GM19455 (cell line): Measurements from ENCODE around the gene POU2F1.

Experiments used
- ATAC-seq: cut with Tn5 transposase; IDR thresholded peaks from one replicate; pipeline ENCODE4 v1.9.1; 2021; ENCODE audit not compliant: unreplicated experiment

POU2F1 gene

GRCh38 chr1:167220537-167221125 lies at the start of gene POU2F1:
Gene POU2F1, plus strand, starts transcription at chr1:167220886. Its CDS starts 12 bp downstream, at chr1:167220898.
- ATAC-seq = peak; percentile 54

- no peak for ATAC-seq
Measured at GRCh38 chr1:167171286-167171929, 49.3 kb upstream of the POU2F1 start.

DNA sequence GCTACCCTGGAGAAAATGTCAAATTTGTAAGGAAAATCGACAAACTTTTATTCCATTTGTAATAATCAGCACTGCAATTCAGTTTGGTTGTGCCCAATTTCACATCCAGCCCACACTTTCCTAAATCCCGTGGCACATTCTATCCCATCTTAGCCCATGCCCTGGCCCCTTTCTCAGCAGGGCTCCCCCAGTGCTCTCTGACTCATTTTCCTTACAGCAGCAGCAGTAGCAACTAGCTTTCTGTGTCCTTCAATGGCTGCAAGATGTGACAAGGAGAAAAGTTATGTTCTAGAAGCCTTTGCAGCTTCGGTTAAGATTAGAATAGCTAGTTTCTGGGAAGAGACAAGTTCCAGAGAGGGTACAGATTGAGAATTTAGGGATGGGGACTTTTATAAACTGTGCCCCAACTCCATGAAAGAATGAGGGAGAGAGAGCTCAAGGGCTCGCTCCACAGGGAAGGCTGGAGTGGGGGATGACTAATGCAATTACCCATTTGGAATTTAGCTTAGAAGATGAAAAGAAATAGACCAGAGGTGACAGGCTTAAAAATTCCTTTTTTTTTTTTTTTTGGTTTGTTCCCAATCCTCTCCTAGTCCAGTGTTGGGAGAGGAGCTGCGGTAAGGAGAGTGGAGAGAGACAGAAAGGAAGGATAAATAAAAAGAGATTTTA lies 47.0 kb upstream of the POU2F1 start:
- no peak for ATAC-seq

DNA sequence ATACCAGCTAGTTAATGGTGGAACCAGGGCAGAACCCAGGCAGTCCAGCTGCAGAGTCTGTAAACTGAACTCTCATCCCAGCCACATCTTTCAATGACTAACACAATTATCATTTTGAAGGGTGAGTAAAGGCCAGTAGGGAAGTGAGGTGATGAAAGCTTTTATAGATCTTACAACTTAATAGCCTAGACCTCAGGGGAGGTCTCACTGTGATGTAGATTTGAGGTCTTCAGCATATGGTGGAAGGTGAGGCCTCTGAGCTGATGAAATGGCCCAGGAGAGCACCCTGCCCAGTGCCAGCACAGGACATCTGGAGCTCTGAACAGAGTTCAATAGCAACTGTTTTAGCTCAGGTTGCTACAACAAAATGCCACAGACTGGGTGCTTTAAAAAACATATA lies 44.8 kb upstream of the POU2F1 start:
- no peak for ATAC-seq

DNA sequence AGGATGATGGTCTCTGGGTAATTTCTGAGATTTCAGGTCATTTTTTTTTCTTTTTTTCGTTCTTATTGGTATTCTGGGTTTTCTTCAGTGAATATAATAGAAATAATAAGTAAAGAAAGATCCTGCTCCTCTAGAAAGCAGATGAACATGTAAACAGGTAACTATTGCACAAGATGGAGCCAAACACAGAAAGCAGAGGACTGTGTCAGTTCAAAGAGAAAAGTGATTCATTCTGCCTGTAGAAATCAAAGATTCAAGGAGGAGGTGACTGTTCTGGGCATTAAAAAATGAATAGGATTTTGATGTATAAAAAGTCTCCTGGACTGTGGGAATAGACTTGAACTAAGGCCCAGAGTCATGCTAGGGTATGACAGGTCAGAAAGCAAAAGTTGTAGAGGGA lies 41.9 kb upstream of the POU2F1 start:
- ATAC-seq = no peak

- ATAC-seq = no peak
Measured at GRCh38 chr1:167182571-167183320, 37.9 kb upstream of the POU2F1 start.

DNA sequence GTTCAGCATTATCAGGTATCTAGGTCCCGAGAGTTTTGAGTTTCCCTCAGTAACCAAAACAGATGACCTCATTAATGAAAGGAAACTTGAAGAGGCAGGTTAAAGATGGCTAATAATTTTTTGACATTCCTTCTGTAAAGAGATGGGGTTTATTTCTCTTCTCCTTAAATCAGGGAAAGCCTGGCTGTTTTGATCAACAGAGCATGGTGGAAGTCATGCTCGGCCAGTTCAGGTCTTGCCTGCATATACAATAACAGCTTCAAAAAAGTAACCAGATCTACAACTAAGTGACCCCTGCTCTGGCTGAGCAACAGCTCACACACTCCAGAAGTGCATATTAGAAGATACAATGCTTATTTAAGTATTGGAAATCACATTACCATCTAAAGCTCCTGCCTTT lies 36.6 kb upstream of the POU2F1 start:
- ATAC-seq = no peak

DNA sequence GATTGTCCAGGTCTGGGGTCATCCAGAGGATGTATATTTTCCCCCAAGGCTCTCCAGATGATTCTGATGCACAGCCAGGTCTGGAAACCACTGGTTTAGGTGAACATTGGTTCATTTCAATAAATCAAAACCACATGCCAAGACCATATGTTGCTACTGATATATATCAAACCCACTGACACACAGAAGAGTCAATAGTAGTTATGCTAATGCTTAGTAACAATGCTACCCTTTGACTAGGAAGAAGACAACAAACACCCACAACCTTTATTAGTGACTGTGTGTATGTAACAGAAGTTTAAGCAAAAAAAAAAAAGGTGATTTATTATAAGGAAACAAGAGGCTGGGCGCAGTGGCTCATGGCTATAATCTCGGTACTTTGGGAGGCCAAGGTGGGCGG lies 35.6 kb upstream of the POU2F1 start:
- ATAC-seq = no peak

GRCh38 chr1:167185974-167186657 lies 34.6 kb upstream of the POU2F1 start:
- no peak for ATAC-seq

- ATAC-seq = no peak
Measured at GRCh38 chr1:167186771-167187170, 33.9 kb upstream of the POU2F1 start.

DNA sequence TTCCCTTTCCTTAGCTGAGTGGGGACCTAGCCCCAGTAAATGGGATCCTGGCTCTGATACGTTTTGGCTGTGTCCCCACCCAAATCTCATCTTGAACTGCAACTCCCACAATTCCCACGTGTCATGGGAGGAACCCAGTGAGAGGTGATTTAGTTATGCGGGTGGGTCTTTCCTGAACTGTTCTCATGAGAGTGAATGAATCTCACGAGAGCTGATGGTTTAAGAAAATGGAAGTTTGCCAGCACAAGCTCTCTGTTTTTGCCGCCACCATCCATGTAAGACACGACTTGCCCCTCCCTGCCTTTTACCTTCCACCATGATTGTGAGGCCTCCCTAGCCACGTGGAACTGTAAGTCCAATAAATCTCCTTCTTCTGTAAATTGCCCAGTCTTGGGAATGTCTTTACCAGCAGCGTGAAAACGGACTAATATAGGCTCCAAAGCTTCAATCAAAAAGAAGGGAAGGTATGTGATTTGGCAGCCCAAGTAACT lies 29.9 kb upstream of the POU2F1 start:
- ATAC-seq = no peak

DNA sequence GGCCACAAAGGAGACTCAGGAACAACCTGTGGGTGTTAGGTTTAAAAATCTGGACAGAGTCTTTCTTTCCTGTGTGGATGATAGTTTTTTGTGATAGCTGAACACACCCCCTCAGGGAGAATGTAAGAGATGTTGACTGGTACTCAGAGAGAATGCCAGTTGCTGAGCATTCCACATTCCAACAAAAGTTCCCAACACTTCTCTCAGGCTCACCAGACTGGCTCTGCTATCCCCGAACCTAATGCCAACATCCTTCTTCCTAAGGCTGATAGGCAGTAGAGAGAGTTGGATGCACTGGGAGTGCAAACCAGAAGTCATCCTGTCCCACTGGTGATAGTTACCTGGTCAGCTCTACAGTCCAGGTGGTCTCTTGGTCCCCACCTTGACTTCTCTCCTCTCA lies 28.7 kb upstream of the POU2F1 start:
- ATAC-seq = no peak

DNA sequence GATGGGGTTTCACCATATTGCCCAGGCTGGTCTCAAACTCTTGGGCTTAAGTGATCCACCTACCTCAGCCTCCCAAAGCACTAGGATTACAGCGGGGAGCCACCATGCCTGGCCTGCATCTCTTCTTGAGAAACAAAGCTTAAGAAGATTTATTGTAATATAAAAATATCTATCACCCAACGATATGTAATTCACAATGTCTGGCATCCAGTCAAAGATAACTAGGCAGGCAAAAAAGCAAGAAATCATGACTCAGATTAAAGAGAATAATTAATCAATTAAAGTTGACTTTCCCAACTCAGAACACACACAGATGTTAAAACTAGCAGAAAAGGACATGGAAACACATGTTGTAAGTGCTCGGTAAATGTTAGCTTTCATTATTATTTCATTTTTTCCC lies 26.5 kb upstream of the POU2F1 start:
- no peak for ATAC-seq

DNA sequence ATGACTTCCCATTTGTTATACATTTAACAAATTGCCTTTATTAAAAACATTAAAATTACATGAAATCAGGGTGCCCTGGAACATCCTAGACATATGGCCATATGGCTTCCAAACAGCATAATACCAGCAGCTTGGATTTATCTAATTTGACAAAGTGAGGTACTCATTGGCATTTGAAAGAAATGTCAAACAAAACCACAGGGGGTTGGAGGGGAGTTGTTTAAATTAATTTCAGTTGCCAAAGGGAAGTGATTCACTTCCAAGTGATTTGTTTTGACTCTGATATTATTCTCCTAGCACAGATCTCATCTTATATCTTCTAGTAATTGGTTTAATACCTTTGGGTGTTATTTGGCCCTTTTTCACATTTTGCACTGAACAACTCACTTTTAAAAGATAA lies 24.5 kb upstream of the POU2F1 start:
- ATAC-seq = no peak

- ATAC-seq = no peak
Measured at GRCh38 chr1:167197236-167197635, 23.4 kb upstream of the POU2F1 start.

GRCh38 chr1:167197692-167198091 lies 23.0 kb upstream of the POU2F1 start:
- no peak for ATAC-seq

DNA sequence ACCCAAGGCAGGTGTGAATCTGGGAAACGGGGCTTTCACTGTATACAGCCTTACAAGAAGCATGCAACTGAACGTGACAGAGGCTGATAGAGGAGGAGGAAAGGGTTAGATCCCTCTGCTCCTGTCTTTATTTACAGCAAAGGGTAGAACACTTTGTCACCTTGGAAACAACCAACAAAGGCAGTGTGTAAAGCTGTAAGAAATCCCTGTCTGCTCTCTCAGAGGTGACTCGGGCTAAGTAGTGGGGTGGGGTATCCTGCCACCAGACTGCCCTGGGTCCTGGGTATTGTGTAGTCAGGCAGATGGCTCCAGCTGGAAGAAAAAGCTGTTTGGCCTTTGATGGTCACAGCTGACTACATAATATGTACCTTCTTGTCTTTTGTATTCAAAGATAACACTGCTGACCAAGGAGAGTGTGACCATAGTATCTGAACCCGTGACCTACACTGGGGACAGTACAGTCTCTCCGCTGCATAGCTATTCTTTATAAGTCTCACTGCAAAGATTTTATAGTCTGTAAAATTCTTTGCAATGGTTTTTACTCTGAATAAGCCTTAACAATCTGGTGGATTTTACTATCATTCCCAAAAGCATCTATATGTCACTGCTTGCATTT lies 22.1 kb upstream of the POU2F1 start:
- no peak for ATAC-seq

- ATAC-seq = no peak
Measured at GRCh38 chr1:167199656-167200055, 21.0 kb upstream of the POU2F1 start.

- ATAC-seq = no peak
Measured at GRCh38 chr1:167200272-167200671, 20.4 kb upstream of the POU2F1 start.

- no peak for ATAC-seq
Measured at GRCh38 chr1:167200749-167201148, 19.9 kb upstream of the POU2F1 start.

DNA sequence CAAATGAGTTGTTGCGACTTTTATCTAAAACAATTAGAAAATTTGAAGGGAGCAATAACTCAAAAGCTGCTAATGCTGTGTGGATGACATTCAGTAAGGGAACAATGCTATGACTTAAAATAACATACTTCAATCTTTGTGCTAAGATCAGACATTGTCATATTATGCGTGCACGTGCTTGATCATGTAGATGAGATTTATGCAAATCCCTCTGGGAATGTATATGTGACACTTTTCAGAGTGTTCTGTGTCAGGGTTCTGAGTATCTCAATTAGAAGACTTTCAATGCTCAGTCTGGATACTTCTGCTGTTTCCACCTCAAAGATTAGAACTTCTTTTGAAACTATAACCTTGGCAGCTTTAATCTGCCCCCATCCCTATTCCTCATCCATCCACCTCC lies 18.6 kb upstream of the POU2F1 start:
- ATAC-seq = no peak
